HG02884 (cell line): ENCODE data around the gene IL1RL1.
A peak's percentile ranks its signal among the peaks of the same experiment; 100 is the strongest.

ENCODE experiments used
- ATAC-seq: cut with Tn5 transposase; IDR thresholded peaks from one replicate; pipeline ENCODE4 v1.9.1; 2021; ENCODE audit warnings: mild to moderate bottlenecking, moderate library complexity; ENCODE audit not compliant: unreplicated experiment

IL1RL1 gene

GRCh38 chr2:102334486-102334885 lies 23.1 kb downstream of the IL1RL1 start:
- ATAC-seq, result no peak

GRCh38 chr2:102335871-102336366 lies 24.6 kb downstream of the IL1RL1 start:
- ATAC-seq, result no peak

- ATAC-seq, result no peak
Measured at GRCh38 chr2:102336502-102336945, 25.2 kb downstream of the IL1RL1 start.

GRCh38 chr2:102337012-102337411 lies 25.6 kb downstream of the IL1RL1 start:
- no peak for ATAC-seq

- no peak for ATAC-seq
Measured at GRCh38 chr2:102337481-102338386, 26.4 kb downstream of the IL1RL1 start.

- no peak for ATAC-seq
Measured at GRCh38 chr2:102340778-102341177, 29.4 kb downstream of the IL1RL1 start.

GRCh38 chr2:102342888-102343287 lies 31.5 kb downstream of the IL1RL1 start:
- ATAC-seq, result no peak

GRCh38 chr2:102344397-102344796 lies 33.0 kb downstream of the IL1RL1 start:
- ATAC-seq, result no peak

GRCh38 chr2:102345329-102345920 lies 34.1 kb downstream of the IL1RL1 start:
- ATAC-seq, result no peak

GRCh38 chr2:102346381-102347130 lies 35.2 kb downstream of the IL1RL1 start:
- ATAC-seq, result no peak

- ATAC-seq, result no peak
Measured at GRCh38 chr2:102350137-102350793, 38.9 kb downstream of the IL1RL1 start.

GRCh38 chr2:102355526-102356380 lies 44.4 kb downstream of the IL1RL1 start, which contains the start of gene IL18R1:
Gene IL18R1, plus strand, starts transcription at chr2:102355796. Its CDS starts 6,865 bp downstream, at chr2:102362661.
- peak; percentile 89 for ATAC-seq

GRCh38 chr2:102356381-102356712 lies 45.0 kb downstream of the IL1RL1 start:
- no peak for ATAC-seq

GRCh38 chr2:102356741-102357140 lies 45.4 kb downstream of the IL1RL1 start:
- ATAC-seq, result no peak

GRCh38 chr2:102357937-102358336 lies 46.6 kb downstream of the IL1RL1 start:
- ATAC-seq, result no peak

GRCh38 chr2:102358496-102358895 lies 47.1 kb downstream of the IL1RL1 start:
- no peak for ATAC-seq

- no peak for ATAC-seq
Measured at GRCh38 chr2:102359527-102359926, 48.2 kb downstream of the IL1RL1 start.

- ATAC-seq, result no peak
Measured at GRCh38 chr2:102361632-102362241, 50.4 kb downstream of the IL1RL1 start.

GRCh38 chr2:102365763-102366162 lies 54.4 kb downstream of the IL1RL1 start:
- ATAC-seq, result no peak
